GM21381 (cell line): ENCODE measurements around the gene NCOA3.
"Not testable (repeated sequence)": the region's sequence is repeated elsewhere in the genome, so short reads cannot be mapped to it uniquely, and the experiment has no call there.

Experiments used
- ATAC-seq: cut with Tn5 transposase; IDR thresholded peaks from one replicate; pipeline ENCODE4 v1.9.1; 2021; ENCODE audit warnings: mild to moderate bottlenecking, moderate library complexity; ENCODE audit not compliant: unreplicated experiment

NCOA3 gene

GRCh38 chr20:47535088-47535487 lies 33.4 kb downstream of the NCOA3 start:
- ATAC-seq: no peak

GRCh38 chr20:47535994-47536393 lies 34.3 kb downstream of the NCOA3 start:
- ATAC-seq: no peak

GRCh38 chr20:47540443-47541354 lies 39.0 kb downstream of the NCOA3 start:
- no peak for ATAC-seq

GRCh38 chr20:47541355-47541922 lies 39.8 kb downstream of the NCOA3 start:
- no peak for ATAC-seq

GRCh38 chr20:47543006-47543431 lies 41.3 kb downstream of the NCOA3 start:
- ATAC-seq: no peak

GRCh38 chr20:47544240-47544639 lies 42.6 kb downstream of the NCOA3 start:
- ATAC-seq: no peak

GRCh38 chr20:47544852-47545251 lies 43.2 kb downstream of the NCOA3 start:
- ATAC-seq: no peak

- no peak for ATAC-seq
Measured at GRCh38 chr20:47545499-47545898, 43.8 kb downstream of the NCOA3 start.

- ATAC-seq: no peak
Measured at GRCh38 chr20:47546184-47547033, 44.7 kb downstream of the NCOA3 start.

GRCh38 chr20:47547034-47547387 lies 45.3 kb downstream of the NCOA3 start:
- no peak for ATAC-seq

- ATAC-seq: no peak
Measured at GRCh38 chr20:47549671-47550070, 48.0 kb downstream of the NCOA3 start.

- no peak for ATAC-seq
Measured at GRCh38 chr20:47551222-47551621, 49.5 kb downstream of the NCOA3 start.

GRCh38 chr20:47551841-47552240 lies 50.2 kb downstream of the NCOA3 start:
- ATAC-seq: no peak

GRCh38 chr20:47552996-47553395 lies 51.3 kb downstream of the NCOA3 start:
- ATAC-seq: no peak

GRCh38 chr20:47553594-47554235 lies 52.0 kb downstream of the NCOA3 start:
- ATAC-seq: not testable (repeated sequence)

- not testable (repeated sequence) for ATAC-seq
Measured at GRCh38 chr20:47554283-47554682, 52.6 kb downstream of the NCOA3 start.

GRCh38 chr20:47557218-47557617 lies 55.5 kb downstream of the NCOA3 start:
- no peak for ATAC-seq

GRCh38 chr20:47557791-47558190 lies 56.1 kb downstream of the NCOA3 start:
- no peak for ATAC-seq

- no peak for ATAC-seq
Measured at GRCh38 chr20:47558295-47559066, 56.8 kb downstream of the NCOA3 start.

- ATAC-seq: no peak
Measured at GRCh38 chr20:47559141-47559540, 57.5 kb downstream of the NCOA3 start.
